Stimulated activated CD4-positive, alpha-beta T cell treated with anti-CD3 and anti-CD28 coated beads, Interleukin-2, amount 100 ng/mL, for 48 hours (primary cell): ENCODE data around the gene PLBD2.

ENCODE experiments used
- DNase-seq, 2 donors: peaks; one replicate each; pipeline ENCODE4 v3.0.0-alpha.2; 2020

PLBD2 gene

DNA sequence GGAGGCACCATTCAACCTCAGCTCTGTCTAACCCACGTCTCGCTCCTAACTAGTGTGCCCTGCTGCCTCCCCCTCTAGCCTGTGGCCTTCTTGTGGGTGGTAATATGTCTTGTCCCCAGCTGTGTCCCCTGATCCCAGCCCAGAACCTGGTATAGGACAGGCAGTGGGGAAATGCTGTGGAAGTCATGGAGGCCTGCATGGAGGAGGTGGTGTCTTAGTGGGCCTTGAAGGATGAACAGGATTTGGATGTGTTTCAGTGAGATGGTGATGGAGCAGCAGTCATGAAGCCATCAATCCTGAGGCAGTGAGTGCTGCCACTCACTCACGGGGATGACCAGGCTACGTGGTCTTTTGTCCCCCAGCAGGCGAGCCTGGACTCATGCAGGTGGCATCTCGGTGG, 13.4 kb downstream of the PLBD2 start:
- DNase-seq: no peak

DNA sequence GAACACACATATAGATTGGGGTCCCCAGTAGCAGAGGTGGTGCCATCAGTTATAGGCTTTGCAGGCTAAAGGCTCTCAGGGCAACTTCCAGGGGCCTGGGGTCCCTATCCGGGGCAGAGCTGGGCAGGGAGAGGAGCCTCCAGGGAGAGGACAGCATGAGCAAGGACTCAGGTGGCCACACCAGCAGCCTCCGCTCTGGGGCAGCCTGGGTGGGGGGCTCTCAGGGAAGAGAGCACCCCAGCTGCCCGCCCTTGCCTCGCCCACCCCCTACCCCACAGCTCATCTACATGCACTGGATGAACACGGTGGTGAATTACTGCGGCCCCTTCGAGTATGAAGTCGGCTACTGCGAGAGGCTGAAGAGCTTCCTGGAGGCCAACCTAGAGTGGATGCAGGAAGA, 14.0 kb downstream of the PLBD2 start:
- no peak for DNase-seq

DNA sequence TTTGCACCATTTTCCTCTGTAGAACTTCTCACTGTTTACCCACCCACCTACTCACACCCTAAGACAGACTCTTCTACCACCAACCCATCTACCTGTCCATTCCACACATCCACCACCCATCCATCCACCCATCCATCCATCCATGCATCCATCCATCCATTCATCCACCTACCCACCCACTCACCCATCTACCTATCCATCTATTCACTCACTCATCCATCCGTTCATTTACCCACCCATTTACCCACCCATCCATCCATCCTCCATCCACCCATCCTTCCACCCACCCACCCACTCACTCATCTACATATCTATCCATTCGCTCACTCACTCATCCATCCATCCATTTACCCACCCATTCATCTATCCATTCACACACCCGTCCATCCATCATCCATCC, 15.1 kb downstream of the PLBD2 start:
- no peak for DNase-seq

DNA sequence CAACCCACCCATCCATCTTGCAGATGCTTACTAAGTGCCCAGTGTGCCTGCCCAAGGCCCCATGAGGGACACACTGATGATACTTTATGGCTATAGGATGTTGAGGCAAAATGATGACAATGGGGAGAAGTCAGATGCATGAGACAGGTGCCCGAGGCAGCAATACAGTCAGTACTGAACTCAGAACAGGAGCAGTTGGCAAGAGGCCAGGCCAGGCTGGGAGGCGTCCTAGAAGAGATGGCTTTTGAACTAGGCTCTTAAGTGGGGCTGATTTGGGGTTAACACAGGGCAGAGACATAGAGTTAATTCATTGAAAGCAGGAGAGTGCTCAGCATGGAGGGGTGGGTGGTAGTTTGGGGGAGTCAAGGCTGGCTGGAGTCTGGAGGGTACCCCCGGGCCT, 15.6 kb downstream of the PLBD2 start:
- no peak for DNase-seq

DNA sequence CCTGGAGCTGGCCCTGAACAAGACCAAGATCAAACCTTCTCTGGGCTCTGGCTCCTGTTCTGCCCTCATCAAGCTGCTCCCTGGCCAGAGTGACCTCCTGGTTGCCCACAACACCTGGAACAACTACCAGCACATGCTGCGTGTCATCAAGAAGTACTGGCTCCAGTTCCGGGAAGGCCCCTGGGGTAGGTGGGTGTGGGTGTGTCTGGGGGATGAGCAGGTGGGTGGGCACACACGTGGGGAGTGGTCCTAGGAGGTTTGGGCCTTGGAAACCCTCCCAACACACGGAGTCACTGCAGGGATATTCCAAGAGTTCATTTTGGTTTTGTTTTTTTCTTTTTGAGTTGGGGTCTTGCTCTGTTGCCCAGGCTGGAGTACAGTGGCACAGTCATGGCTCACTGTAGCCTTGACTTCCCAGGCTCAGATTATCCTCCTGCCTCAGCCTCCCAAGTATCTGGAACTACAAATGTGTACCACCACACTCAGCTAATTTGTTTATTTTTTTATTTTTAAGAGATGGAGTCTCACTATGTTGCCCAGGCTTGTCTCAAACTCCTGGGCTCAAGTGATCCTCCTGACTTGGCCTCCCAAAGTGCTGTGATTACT, 16.5 kb downstream of the PLBD2 start:
- no peak for DNase-seq

DNA sequence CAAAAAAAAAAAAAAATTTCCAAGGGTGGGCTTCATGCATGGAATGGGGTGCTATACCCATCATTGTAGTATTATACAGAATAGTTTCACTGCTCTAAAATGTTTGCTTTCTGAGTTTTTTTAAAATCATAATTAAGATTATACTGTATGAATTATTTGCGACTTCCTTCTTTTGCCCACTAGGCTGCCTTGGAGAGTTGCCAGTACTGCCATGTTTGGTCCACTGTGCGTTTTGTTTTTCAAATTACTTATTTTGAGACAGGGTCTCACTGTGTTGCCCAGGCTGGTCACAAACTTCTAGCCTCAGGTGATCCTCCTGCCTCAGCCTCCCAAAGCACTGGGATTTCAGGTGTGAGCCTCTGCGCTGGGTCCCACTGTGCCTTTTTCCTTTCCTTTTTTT, 19.9 kb downstream of the PLBD2 start:
- no peak for DNase-seq

DNA sequence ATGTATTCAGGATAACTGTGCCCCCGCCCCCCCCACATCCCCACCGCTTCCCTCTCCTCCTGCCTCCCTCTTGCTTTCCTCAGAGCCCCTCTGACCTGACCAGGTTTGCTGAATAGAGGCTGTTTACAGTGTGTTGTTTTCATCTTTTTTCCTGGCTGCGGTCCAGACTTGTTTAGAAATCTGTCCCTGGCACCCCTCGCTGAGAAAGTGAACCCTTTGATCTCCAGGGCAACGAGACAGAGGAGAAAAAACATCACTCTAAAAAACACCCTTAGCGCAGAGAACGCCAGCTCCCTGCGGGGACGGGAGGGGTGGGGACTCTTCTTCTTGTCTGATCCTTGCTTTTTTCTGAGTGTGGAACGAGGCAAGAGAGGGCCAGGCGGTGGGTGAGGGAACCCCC, 22.8 kb downstream of the PLBD2 start:
- no peak for DNase-seq

DNA sequence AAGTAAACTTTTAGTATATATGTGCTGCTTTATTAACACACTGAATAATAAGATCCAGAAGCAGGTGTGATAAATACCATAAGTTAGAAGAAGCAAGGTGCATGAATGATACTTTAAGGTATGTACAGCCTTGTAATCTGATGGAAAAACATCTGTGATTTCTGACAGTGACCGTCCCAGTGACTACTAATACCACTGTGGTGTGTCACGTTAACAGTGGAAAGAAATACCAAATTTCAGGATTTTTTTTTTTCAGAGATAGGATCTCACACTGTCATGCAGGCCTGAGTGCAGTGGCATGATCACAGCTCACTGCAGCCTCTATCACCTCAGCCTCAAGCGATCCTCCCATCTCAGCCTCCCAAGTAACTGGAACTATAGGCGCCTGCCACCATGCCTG, 23.8 kb downstream of the PLBD2 start:
- DNase-seq: no peak

DNA sequence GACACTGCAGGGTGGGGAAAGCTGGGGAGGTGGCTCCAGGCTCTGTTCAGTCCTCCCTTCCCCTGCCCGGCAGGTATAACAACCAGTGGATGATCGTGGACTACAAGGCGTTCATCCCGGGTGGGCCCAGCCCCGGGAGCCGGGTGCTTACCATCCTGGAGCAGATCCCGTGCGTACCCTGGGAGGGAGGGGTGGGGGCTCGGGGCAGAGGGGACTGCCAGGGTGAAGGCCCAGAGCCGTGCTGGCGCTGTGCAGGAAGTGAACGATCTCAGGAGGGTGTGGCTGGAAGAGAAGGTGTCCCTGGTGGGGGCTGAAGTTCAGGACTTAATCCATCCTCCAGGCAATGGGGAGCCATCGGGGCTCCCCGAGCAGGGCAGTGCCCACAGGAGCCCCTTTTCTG, 26.4 kb downstream of the PLBD2 start:
- no peak for DNase-seq

DNA sequence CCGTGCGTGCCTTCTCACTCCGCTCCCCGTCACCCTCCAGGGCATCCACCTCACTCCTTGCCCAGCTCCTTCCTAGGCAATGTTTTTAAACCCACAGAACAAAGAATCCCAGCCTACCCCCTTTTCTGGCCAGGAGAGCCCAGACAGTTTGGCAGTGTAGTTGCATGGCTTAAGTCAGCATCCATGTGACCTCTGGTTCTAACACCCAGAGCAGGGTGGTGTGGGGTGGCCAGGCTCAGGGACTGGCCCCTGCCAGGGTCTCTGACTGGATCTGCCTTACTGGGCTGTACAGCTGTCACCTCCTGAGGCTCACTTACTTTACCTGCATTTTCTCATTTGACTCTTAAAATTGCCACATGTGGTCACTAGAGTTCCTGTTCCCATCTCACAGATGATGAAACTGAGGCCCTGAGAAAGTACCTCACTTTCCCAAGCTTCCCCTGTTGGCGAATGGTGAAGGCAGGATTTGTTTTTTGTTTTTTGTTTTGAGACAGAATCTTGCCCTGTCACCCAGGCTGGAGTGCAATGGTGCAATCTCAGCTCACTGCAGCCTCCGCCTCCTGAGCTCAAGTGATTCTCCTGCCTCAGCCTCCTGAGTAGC, 27.0 kb downstream of the PLBD2 start:
- no peak for DNase-seq

DNA sequence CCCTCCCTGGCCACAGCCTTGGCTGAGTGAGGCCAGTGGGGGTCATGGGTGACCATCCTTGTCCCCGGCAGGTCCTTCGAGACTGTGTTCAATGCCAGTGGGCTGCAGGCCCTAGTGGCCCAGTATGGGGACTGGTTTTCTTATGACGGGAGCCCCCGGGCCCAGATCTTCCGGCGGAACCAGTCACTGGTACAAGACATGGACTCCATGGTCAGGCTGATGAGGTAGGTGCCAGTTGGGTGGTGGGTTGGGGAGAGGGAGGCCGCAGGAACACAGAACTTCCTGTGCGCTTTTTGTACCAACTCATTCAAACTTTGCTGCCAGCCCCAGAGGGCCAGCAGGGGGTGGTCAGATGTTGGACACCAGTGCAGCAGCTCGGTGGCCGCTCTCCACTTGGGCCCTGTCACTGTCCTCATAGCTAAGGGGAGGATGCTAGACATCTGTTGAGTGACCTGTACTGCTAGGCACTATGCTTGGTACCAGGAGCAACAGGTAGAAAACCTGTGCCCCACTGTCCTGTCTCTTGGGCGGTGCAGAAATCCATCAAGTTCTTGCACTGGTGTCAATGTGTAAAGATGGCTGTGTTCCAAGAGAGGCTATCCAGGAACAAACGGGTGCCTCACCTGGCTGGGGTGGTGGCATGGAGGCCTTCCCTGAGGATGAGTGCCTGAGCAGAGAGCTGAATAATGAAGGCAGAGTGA, 28.6 kb downstream of the PLBD2 start:
- no peak for DNase-seq

DNA sequence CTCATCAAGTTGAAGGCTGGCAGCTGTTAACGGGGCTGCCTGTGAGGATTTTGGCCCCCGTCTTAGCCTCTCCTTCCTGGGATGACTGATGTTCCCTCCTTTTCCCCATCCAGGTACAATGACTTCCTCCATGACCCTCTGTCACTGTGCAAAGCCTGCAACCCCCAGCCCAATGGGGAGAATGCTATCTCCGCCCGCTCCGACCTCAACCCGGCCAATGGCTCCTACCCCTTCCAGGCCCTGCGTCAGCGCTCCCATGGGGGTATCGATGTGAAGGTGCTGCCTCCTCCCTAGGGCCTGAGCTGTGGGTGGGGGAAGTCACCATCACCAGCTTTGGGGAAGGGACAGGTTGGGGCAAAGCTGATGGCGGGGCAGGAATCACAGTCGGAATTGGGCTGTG, 29.2 kb downstream of the PLBD2 start:
- DNase-seq: no peak

DNA sequence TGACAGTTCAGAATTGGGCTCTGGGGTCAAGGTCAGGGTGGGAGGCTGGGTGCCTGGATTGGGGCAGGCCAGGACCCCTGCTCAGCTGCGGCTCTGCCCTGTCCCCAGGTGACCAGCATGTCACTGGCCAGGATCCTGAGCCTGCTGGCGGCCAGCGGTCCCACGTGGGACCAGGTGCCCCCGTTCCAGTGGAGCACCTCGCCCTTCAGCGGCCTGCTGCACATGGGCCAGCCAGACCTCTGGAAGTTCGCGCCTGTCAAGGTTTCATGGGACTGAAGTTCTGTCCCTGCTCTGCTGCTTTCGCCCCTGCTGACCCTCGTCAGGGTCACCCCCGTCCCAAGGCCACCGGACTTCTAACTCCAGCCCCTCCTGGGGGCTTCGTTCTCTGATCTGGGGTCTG, 30.0 kb downstream of the PLBD2 start:
- DNase-seq: no peak

DNA sequence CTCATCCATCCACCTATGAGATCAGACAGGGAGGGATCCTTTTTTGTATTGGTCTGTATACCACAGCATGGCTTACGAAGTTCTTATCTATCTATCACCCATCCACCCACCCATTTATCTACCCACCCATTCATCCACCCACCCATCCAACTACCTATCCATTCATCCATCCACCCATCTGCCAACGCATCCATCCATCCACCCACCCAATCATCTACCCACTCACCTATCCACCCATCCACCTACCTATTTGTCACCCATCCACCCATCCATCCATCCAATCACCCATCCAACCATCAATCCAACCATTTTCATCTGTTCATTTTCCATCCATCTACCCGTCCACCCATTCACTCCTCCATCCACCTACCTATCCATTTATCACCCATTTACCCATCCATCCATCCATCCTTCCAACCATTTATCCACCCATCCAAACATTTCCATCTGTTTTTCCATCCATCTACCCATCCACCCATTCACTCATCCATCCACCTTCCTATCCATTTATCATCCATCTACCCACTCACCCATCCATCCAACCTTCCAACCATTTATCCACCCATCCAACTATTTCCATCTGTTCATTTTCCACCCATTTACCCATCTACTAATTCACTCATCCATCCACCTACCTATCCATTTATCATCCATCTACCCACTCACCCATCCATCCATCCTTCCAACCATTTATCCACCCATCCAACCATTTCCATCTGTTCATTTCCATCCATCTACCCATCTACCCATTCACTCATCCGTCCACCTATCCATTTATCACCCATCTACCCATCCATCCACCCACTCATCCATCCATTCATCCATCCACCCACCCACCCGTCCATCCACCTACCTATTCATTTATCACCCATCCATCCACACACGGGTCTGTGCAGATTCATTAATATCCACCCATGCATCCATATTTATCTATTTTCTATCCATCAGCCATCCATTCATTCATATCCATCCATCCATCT, 32.0 kb downstream of the PLBD2 start:
- DNase-seq: no peak

DNA sequence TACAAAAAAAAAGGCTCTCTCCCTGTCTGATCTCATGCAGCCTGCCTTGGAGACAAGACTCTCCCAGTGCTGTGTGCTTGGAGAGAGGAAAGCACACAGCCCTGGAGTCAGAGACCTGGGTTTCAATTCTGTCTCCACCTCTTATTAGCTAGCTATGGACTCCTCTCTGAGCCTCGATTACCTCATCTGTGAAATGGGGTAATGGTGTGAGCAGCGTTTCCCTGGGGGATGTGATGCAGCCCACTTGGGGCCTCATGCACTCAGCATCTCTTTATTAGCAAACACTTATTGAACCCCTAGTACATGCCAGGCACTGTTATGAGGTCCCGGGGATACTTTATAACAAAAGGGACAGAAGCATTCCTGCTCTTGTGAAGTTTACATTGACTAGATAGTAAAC, 32.8 kb downstream of the PLBD2 start:
- no peak for DNase-seq

DNA sequence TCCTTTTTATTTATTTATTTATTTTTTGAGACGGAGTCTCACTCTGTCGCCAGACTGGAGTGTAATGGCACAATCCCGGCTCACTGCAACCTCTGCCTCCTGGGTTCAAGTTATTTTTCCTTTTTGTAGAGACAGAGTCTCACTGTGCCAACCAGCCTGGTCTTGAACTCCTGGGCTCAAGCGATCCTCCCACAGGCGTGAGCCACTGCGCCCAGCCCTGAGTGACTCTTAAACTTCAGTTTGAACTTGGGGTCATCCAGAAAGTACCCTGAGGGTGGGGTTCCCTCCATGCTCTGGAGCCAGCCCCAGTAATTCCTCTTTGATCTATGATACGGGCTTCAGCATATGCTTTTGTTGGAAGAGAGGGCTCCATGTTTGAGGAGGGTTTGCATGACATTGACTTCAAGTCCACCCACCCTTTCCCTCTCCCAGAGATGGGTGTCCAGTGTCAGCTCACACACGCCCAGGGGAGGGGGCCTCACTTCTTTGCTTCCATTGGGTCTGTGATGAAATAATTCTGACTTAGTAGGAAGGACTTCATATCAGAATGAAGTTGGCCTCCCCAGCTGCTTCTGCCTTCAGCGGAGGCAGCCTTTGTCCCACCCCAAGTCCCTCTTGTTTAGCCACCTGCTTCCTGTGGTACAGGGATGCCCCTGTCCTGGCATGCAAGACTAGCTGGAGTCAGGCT, 33.4 kb downstream of the PLBD2 start:
- DNase-seq: no peak

DNA sequence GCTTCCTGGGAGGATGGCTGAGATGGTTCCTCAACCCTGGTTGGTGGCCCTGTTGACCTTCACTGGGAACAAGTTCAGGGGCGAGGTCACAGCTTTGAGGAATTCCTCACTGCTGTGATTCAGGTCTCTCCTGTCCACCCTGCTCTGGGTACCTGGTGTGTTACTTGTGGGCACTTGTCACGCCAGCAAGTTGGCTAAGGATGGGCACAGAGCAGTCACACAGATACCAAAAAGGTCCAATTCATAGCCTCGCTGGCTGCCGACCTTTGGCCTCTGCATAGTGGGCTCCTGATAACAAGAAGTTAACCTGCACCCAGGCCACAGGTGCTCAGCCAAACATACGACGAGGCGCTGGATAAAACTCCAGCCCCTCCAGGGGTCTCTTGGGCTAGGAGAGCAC, 34.1 kb downstream of the PLBD2 start:
- no peak for DNase-seq

DNA sequence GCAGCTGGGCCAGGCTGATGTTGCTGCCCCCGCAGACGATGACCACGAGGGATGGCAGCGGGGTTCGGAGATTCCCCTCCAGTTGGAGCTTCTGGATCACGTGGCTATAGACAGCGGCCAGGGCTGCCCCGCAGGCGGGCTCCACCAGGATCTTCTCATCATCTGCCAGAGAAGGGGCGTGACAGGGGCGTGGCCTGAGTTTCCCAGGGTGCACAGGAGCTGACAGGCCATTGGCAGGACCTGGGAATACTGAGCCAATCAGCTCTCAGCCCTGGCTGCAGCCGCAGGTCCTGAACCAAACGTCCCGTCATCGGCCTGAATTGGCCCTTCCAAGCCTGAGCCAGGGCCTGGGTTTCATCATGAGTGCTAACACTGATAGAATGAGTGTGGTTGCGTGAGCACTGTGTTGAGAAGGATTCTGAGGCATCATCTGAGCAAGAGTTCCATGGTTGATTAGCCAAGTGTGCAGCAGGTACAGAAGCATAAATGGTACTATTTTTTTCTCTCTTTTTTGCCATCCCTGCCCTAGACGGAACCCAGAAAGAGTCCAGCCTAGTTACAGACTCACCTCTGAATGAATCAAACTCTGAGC, 34.7 kb downstream of the PLBD2 start:
- DNase-seq: no peak

DNA sequence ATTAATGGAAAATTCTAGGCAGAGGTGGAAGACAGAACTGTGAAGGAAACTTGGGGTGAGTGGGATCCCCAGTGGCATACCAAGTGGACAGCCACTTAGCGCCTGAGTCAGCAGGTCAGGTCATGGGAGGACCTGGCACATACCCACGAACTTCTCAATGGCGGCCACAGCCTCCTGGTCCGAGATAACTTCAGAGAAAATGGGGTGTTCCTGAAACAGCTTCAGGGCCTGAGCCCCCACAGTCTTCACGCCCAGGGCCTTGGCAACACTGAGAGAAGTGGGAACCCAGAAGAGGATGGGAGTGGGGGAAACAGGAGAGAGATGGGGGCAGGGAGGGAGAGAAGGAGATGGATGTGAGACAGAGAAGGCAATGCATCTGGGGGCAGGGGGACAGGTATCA, 35.4 kb downstream of the PLBD2 start:
- no peak for DNase-seq

DNA sequence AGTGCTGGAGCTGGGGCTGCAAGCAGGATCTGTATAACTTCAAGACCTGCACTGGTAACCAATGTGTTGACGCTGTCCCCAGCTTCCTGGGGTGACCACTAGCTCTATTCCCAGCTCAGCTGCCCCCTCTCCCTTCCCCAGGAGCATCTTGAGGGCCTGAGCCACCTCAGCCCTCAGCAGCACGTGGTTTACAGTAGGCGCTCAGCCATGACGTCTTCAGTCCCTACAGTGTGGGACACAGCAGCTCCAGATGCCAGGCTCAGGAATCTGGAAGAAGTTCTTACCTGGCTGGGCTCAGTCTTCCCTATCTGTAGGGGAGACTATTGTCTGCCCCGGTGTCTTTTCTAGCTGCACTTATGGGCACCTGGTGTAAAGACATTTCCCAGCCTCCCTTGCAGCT, 36.7 kb downstream of the PLBD2 start:
- DNase-seq: no peak

DNA sequence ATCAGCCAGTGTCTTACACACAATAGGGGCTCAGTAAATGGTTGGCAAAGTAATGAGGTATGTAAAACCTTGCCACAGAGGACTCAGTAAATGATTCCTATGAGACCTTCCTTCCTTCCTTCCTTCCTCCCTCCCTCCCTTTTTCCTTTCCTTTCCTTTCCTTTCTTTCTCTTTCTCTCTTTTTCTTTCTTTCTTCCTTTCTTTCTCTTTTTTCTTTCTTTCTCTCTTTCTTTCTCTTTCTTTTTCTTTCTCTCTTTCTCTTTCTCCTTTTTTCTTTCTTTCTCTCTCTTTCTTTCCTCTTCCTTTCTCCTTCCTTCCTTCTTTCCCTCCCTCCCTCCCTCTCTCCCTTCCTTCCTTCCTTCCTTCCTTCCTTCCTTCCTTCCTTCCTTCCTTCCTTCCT, 37.8 kb downstream of the PLBD2 start:
- DNase-seq: no peak

DNA sequence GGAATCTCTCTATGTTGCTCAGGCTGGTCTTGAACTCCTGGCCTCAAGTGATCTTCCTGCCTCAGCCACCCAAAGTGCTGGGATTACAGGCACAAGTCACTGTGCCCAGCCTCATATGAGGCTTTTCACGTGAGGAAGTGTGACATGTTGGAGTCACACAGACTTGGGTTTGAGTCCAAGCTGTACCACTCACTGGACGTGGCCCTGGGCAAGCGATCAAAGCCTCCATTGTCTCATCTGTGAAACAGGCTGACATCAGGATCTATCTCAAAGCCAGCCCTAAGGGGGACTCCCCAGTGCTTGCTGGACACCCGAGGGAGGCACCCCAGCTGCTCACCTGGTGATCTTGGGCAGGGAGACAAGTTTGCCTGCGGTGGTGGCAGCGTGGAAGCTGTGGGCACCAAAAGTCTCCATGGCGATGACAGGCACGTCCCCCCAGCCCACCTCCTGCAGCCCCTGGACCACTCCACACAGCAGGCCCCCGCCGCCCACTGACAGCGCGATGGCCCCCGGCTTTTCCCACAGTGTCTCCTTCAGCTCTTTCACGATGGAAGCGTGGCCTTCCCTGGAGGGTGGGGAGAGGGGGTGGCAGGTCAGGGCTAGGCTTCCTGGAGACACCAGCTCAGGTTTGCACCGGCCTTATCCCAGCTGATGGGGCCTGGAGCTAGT, 38.6 kb downstream of the PLBD2 start:
- DNase-seq: no peak
